Measurements from ENCODE around the gene MACROD2.

The MACROD2 gene

GRCh38 chr20:14932040-14932439 is 936.7 kb downstream of the MACROD2 start:
- no peak for DNase-seq

- DNase-seq: no peak
Measured at GRCh38 chr20:14935285-14935684, 940.0 kb downstream of the MACROD2 start.

- no peak for DNase-seq
Measured at GRCh38 chr20:14937021-14937420, 941.7 kb downstream of the MACROD2 start.

- no peak for DNase-seq
Measured at GRCh38 chr20:14937846-14938245, 942.5 kb downstream of the MACROD2 start.

GRCh38 chr20:14947536-14947935 is 952.2 kb downstream of the MACROD2 start:
- DNase-seq: no peak

- peak; percentile 8 to 27 for DNase-seq
Measured at GRCh38 chr20:14947946-14948345, 952.6 kb downstream of the MACROD2 start.

GRCh38 chr20:14948416-14948815 is 953.1 kb downstream of the MACROD2 start:
- peak; percentile 43 to 54 for DNase-seq

- no peak for DNase-seq
Measured at GRCh38 chr20:14950633-14951032, 955.3 kb downstream of the MACROD2 start.

GRCh38 chr20:14951105-14951504 is 955.8 kb downstream of the MACROD2 start:
- no peak for DNase-seq

GRCh38 chr20:14951707-14952418 is 956.5 kb downstream of the MACROD2 start:
- DNase-seq: no peak

GRCh38 chr20:14953736-14954135 is 958.4 kb downstream of the MACROD2 start:
- DNase-seq: no peak

GRCh38 chr20:14955399-14955798 is 960.1 kb downstream of the MACROD2 start:
- peak; percentile 21 to 39 for DNase-seq

GRCh38 chr20:14956026-14956425 is 960.7 kb downstream of the MACROD2 start:
- DNase-seq: peak; percentile 43 to 68

- DNase-seq: no peak
Measured at GRCh38 chr20:14956538-14956937, 961.2 kb downstream of the MACROD2 start.

GRCh38 chr20:14957402-14957801 is 962.1 kb downstream of the MACROD2 start:
- DNase-seq: no peak

- DNase-seq: no peak
Measured at GRCh38 chr20:14958626-14959025, 963.3 kb downstream of the MACROD2 start.

GRCh38 chr20:14959506-14960475 is 964.5 kb downstream of the MACROD2 start:
- no peak for DNase-seq

- DNase-seq: no peak
Measured at GRCh38 chr20:14960831-14961230, 965.5 kb downstream of the MACROD2 start.

- no peak for DNase-seq
Measured at GRCh38 chr20:14963262-14963663, 967.9 kb downstream of the MACROD2 start.

GRCh38 chr20:14966203-14966602 is 970.9 kb downstream of the MACROD2 start:
- no peak for DNase-seq

- no peak for DNase-seq
Measured at GRCh38 chr20:14966808-14967207, 971.5 kb downstream of the MACROD2 start.

- no peak for DNase-seq
Measured at GRCh38 chr20:14972256-14972655, 976.9 kb downstream of the MACROD2 start.

- no peak for DNase-seq
Measured at GRCh38 chr20:14972690-14973089, 977.4 kb downstream of the MACROD2 start.

GRCh38 chr20:14979453-14979986 is 984.2 kb downstream of the MACROD2 start:
- DNase-seq: no peak
